MM.1S (cell line): Measurements from ENCODE around the gene ADAMTSL1.

Source experiments
- DNase-seq: peaks from one replicate; pipeline ENCODE4 v3.0.0-alpha.2; 2015
- H2AFZ ChIP-seq: fragments of 300-600 bp; sonication (generic); 2 replicates; pipeline ENCODE4 v1.6.0; 2016; ENCODE audit warnings: antibody characterized with exemption, low read length
- H3F3A ChIP-seq: fragments of 300-600 bp; sonication (generic); 2 replicates; pipeline ENCODE4 v1.6.1; 2016; ENCODE audit warnings: mild to moderate bottlenecking, antibody characterized with exemption, low read length, moderate library complexity, mixed read lengths; ENCODE audit not compliant: insufficient read depth
- H3K27ac ChIP-seq: fragments of 300-600 bp; sonication (generic); 2 replicates; pipeline ENCODE4 v1.5.1; 2016; ENCODE audit warnings: mild to moderate bottlenecking, low read length
- H3K27me3 ChIP-seq: fragments of 300-600 bp; sonication (generic); replicated peaks from 2 replicates; pipeline ENCODE4 v1.6.0; 2016; ENCODE audit warnings: low read length; ENCODE audit not compliant: insufficient read depth
- H3K36me3 ChIP-seq: fragments of 300-600 bp; sonication (generic); replicated peaks from 2 replicates; pipeline ENCODE4 v1.6.1; 2016; ENCODE audit warnings: mild to moderate bottlenecking, low read length, mixed read lengths; ENCODE audit not compliant: insufficient read depth
- H3K4me1 ChIP-seq: fragments of 300-600 bp; sonication (generic); 2 replicates; pipeline ENCODE4 v1.6.1; 2016; ENCODE audit warnings: low read length, mixed read lengths
- H3K4me2 ChIP-seq: fragments of 300-600 bp; sonication (generic); 2 replicates; pipeline ENCODE4 v1.6.0; 2016; ENCODE audit warnings: low read depth, low read length
- H3K4me3 ChIP-seq: fragments of 300-600 bp; sonication (generic); 2 replicates; pipeline ENCODE4 v1.5.1; 2016; ENCODE audit warnings: low read length, mixed read lengths
- H3K79me2 ChIP-seq: fragments of 300-600 bp; sonication (generic); 2 replicates; pipeline ENCODE4 v1.6.1; 2016; ENCODE audit warnings: mixed run types, low read length, mixed read lengths
- H3K9ac ChIP-seq: fragments of 300-600 bp; sonication (generic); 2 replicates; pipeline ENCODE4 v1.6.1; 2016; ENCODE audit warnings: low read length, mixed read lengths
- H3K9me2 ChIP-seq: fragments of 300-600 bp; sonication (generic); replicated peaks from 2 replicates; pipeline ENCODE4 v1.6.1; 2016; ENCODE audit warnings: mild to moderate bottlenecking, low read length, mixed read lengths; ENCODE audit not compliant: insufficient read depth
- H3K9me3 ChIP-seq: fragments of 300-600 bp; sonication (generic); replicated peaks from 2 replicates; pipeline ENCODE4 v1.6.1; 2016; ENCODE audit warnings: mild to moderate bottlenecking, low read length, mixed read lengths; ENCODE audit not compliant: insufficient read depth
- H4K20me1 ChIP-seq: fragments of 300-600 bp; sonication (generic); 2 replicates; pipeline ENCODE4 v1.6.1; 2016; ENCODE audit warnings: mild to moderate bottlenecking, low read length, moderate library complexity, mixed read lengths; ENCODE audit not compliant: insufficient read depth
- CTCF ChIP-seq: fragments of 300-600 bp; sonication (generic); IDR thresholded peaks from 2 replicates; pipeline ENCODE4 v1.5.1; 2016; ENCODE audit warnings: antibody characterized with exemption, low read length, mixed read lengths
- EZH2 ChIP-seq: fragments of 300-600 bp; sonication (generic); optimal IDR thresholded peaks from 2 replicates; pipeline ENCODE3; 2017; ENCODE audit warnings: low read depth, mild to moderate bottlenecking, antibody characterized with exemption, low read length, mixed read lengths
- EZH2phosphoT487 ChIP-seq: fragments of 300-600 bp; sonication (generic); IDR thresholded peaks from 2 replicates; pipeline ENCODE4 v1.6.1; 2018; ENCODE audit warnings: antibody characterized with exemption, low read length

Gene ADAMTSL1

GRCh38 chr9:18461496-18461895 lies 12.5 kb upstream of the ADAMTSL1 start:
- TF ChIP-seq CTCF: no peak
- TF ChIP-seq EZH2phosphoT487: no peak
- no peak for TF ChIP-seq EZH2
- Histone ChIP-seq H3K36me3 (no peaks in the 10 kb centered on the region), H2AFZ (no peak overlapping the region), H3K27me3 (no peaks in the 10 kb centered on the region), H3K9me3 (no peaks in the 10 kb centered on the region), H4K20me1 (no peaks in the 10 kb centered on the region), H3K4me2 (no peak overlapping the region), H3K9ac (no peak overlapping the region), H3F3A (no peaks in the 10 kb centered on the region), H3K9me2 (no peaks in the 10 kb centered on the region), H3K79me2 (no peaks in the 10 kb centered on the region), H3K4me3 (no peak overlapping the region), H3K27ac (no peak overlapping the region), H3K4me1 (no peaks in the 10 kb centered on the region)
- no peak for DNase-seq

GRCh38 chr9:18463991-18464390 lies 10.0 kb upstream of the ADAMTSL1 start:
- no peak for DNase-seq
- no peak for TF ChIP-seq EZH2phosphoT487
- no peak for TF ChIP-seq CTCF
- no peak for TF ChIP-seq EZH2

GRCh38 chr9:18466101-18466500 lies 7.9 kb upstream of the ADAMTSL1 start:
- TF ChIP-seq CTCF (no peak), EZH2 (no peak), EZH2phosphoT487 (no peak)
- no peaks in the 10 kb centered on the region for H3K79me2 ChIP-seq
- no peak overlapping the region for H3K9ac ChIP-seq
- H3K36me3 ChIP-seq: no peaks in the 10 kb centered on the region
- no peak for DNase-seq
- no peak overlapping the region for H2AFZ ChIP-seq
- H3K4me3 ChIP-seq: no peak overlapping the region
- no peak overlapping the region for H3K27ac ChIP-seq
- no peaks in the 10 kb centered on the region for H3K9me2 ChIP-seq
- no peaks in the 10 kb centered on the region for H3K4me1 ChIP-seq
- no peaks in the 10 kb centered on the region for H3F3A ChIP-seq
- H3K27me3 ChIP-seq: no peaks in the 10 kb centered on the region
- no peaks in the 10 kb centered on the region for H3K9me3 ChIP-seq
- H4K20me1 ChIP-seq: no peaks in the 10 kb centered on the region
- no peak overlapping the region for H3K4me2 ChIP-seq

More at GRCh38 chr9:18463991-18464390, 10.0 kb upstream of the ADAMTSL1 start:
- no peak overlapping the region for H3K27ac ChIP-seq
- no peaks in the 10 kb centered on the region for H4K20me1 ChIP-seq
- no peaks in the 10 kb centered on the region for H3F3A ChIP-seq
- H3K9me2 ChIP-seq: no peaks in the 10 kb centered on the region
- no peak overlapping the region for H3K4me3 ChIP-seq
- no peaks in the 10 kb centered on the region for H3K79me2 ChIP-seq
- H3K4me1 ChIP-seq: no peaks in the 10 kb centered on the region
- H2AFZ ChIP-seq: no peak overlapping the region
- H3K27me3 ChIP-seq: no peaks in the 10 kb centered on the region
- H3K9me3 ChIP-seq: no peaks in the 10 kb centered on the region
- H3K4me2 ChIP-seq: no peak overlapping the region
- H3K36me3 ChIP-seq: no peaks in the 10 kb centered on the region
- no peak overlapping the region for H3K9ac ChIP-seq
